Urinary bladder (tissue), 4 donors: Measurements from ENCODE around the gene PTGES. TPM values are rescaled to one million over a fixed set of nuclear protein-coding genes. Genes with fewer than 3 reads are reported as not detected.

Source experiments
- DNase-seq: peaks from one replicate; pipeline ENCODE4 v3.0.0-alpha.2; 2015; ENCODE audit errors: extremely low spot score
- H3K27ac ChIP-seq: one replicate; pipeline ENCODE4 v1.5.1; 2013; ENCODE audit warnings: low read depth, mild to moderate bottlenecking, moderate library complexity
- H3K36me3 ChIP-seq: one replicate; pipeline ENCODE4 v1.6.1; 2013; ENCODE audit warnings: mild to moderate bottlenecking, moderate library complexity; ENCODE audit not compliant: insufficient read depth
- H3K4me1 ChIP-seq: one replicate; pipeline ENCODE4 v1.6.1; 2013; ENCODE audit warnings: mild to moderate bottlenecking, moderate library complexity; ENCODE audit not compliant: insufficient read depth
- H3K4me3 ChIP-seq: one replicate; pipeline ENCODE4 v1.5.1; 2013; ENCODE audit warnings: low read depth, low read length
- WGBS: extraction: QIAGEN DNeasy Blood & Tissue Kit; methylation state at CpG from one replicate; pipeline ENCODE4 v1.1.7; 2013; 5-methylcytosine and 5-hydroxymethylcytosine counted together
- polyA plus RNA-seq: library from polyadenylated mRNA; stranded (reverse); fragments of 200-250 nt; gene quantifications from one replicate; pipeline ENCODE4 v1.2.3, GENCODE V29; 2013
- total RNA-seq: library from RNA; depleted of rRNA; stranded (reverse); fragments of >200 nt; gene quantifications from one replicate; pipeline ENCODE4 v1.2.3, GENCODE V29; 2014
- donor health status: healthy with polysubstance abuse.
- donor health status: healthy.

PTGES gene
- total and polyA plus RNA-seq, 2 donors: 18.0 to 26.8 TPM

DNA sequence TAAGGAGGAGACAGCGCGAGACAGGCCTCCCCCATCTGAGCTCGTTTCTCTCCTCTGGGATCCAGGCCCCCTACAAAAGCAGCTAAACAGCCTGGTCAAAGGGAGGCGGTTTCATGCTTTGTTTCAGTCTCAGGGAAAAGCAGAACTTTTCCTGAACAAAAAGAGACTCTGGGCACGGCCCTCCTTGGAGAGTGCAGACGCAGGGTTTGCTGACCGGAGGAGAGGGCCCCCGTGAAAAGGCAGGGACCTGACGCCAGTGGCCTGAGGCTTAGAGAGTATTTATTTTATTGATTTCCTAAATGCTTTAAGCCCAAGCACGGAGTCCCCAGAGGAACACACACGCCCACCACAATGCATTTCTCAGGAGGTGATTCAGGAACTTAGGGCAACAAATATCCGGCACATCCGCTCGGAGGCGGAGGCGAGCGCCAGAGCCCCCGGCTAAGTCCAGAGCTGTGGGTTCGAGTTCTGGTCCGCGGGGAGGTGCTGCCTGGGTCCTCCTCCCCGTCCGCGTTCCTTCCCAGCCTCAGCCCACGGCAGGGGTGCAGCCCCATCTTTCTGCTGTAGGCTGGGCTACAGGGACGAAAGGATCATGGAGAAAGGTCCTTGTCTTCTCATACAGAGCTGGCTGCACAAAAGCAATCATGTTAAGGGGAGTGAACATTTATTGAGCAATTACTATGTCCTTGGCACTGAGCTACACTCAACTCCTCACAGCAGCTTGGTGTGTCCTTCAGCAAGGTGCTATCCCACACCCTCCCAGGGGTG, 40.0 kb downstream of the PTGES start:
- H3K27ac ChIP-seq: peak overlapping the region; percentile 63
- no peak overlapping the region for H3K4me3 ChIP-seq
- DNase-seq: no peak
- WGBS: 40% methylated on average over 26 of the region's 26 CpGs
- no peaks in the 10 kb centered on the region for H3K4me1 ChIP-seq
- no peaks in the 10 kb centered on the region for H3K36me3 ChIP-seq

DNA sequence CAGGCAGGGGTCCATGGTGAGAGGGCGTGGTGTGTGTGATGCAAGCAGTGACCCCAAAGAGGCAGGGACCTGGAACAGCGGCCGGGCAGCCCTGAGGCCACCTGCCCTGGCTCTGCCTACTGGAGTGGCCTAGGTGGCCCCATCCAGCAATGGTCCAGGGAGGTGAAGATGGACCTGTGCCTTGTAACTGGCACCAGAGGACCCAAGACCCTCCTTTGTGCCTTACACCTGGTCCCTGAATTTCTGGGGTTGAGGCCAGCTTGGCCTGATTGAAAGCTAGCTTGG, 42.7 kb downstream of the PTGES start:
- DNase-seq: no peak
- no peaks in the 10 kb centered on the region for H3K4me1 ChIP-seq
- 93% methylated on average over 3 of the region's 3 CpGs for WGBS

DNA sequence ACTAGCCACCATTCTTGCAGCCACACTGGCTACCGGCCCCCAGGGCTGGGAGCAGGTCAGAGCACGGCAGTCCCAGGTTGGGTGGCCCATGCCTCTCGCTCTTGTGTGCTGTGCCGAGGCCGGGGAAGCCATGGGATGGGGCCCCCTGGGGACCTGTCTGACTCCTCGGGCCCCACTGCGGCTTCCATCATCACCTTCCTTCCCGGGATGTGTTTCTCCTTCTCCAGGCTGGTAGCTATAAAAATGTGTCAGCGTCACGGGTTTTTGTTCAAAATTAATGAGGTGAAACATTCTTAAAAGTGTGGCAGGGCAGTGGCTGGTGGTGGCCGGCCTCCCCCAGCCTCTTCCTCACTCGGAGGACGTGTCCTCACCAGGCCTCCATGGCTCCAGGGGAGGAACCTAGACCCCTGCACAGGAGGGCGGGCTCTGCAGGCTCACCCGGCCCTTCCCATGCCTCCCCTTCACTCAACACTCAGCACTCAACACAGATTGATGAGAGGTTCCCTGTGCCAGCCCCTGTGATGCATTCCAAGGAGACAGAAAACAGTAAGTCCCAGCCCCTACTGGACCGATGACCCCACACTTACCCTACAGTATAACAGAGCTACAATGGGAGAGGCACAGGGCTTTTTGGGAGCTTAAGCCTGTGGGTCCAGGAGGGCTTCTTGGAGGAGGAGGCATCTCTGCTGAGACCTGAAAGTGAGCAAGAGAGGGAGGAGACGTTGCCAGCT, 43.2 kb downstream of the PTGES start:
- no peaks in the 10 kb centered on the region for H3K4me1 ChIP-seq
- no peaks in the 10 kb centered on the region for H3K36me3 ChIP-seq
- no peak for DNase-seq
- H3K27ac ChIP-seq: no peak overlapping the region
- WGBS: 84% methylated on average over 17 of the region's 17 CpGs
- no peak overlapping the region for H3K4me3 ChIP-seq

More for the DNA sequence above, 42.7 kb downstream of the PTGES start:
- Histone ChIP-seq H3K4me3 (no peak overlapping the region), H3K36me3 (no peaks in the 10 kb centered on the region), H3K27ac (no peak overlapping the region)

DNA sequence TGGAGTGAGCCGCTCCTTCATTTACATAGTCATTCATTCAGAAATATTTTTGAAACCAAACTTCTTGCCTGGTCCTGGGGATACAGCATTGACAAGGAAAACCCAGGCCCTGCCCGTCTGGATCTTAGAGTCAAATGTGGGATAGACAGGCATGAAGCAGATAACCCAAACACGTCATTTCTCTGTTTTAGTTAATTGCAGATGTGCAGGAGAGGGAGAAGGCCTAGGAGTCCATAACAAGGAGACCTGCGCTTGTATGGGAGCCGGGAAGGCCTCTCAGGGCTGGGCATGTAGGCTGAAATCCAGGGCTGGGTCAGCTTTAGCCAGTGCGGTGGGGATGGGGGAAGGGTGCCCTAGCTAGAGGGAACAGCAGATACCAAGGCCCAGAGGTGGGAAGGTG, 44.0 kb downstream of the PTGES start:
- no peak for DNase-seq
- no peaks in the 10 kb centered on the region for H3K36me3 ChIP-seq
- WGBS: 81% methylated on average over 6 of the region's 6 CpGs
- no peaks in the 10 kb centered on the region for H3K4me1 ChIP-seq
- H3K27ac ChIP-seq: no peak overlapping the region
- H3K4me3 ChIP-seq: no peak overlapping the region

DNA sequence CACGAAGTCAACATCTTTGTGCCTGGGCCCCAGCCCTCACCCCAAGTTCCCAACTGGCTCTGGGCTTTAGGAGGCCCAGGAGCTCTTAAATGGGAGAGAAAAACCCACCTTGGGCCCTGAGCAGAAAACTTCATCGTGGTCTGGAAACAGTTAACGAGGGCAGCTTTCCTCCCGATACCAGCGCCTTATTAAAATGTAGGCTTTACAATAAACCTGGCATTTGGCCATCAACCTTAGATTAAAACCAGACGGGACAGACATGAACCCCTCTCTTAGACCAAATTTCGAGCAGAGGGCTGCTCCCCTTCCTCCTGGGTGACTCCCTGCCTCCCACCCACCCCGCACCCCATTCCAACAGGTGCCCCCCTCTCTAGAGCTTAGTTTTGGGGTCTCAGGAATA, 48.0 kb downstream of the PTGES start:
- Histone ChIP-seq H3K27ac (no peak overlapping the region), H3K4me3 (no peak overlapping the region), H3K36me3 (no peaks in the 10 kb centered on the region), H3K4me1 (no peaks in the 10 kb centered on the region)
- DNase-seq: no peak
- 70% methylated on average over 8 of the region's 8 CpGs for WGBS

DNA sequence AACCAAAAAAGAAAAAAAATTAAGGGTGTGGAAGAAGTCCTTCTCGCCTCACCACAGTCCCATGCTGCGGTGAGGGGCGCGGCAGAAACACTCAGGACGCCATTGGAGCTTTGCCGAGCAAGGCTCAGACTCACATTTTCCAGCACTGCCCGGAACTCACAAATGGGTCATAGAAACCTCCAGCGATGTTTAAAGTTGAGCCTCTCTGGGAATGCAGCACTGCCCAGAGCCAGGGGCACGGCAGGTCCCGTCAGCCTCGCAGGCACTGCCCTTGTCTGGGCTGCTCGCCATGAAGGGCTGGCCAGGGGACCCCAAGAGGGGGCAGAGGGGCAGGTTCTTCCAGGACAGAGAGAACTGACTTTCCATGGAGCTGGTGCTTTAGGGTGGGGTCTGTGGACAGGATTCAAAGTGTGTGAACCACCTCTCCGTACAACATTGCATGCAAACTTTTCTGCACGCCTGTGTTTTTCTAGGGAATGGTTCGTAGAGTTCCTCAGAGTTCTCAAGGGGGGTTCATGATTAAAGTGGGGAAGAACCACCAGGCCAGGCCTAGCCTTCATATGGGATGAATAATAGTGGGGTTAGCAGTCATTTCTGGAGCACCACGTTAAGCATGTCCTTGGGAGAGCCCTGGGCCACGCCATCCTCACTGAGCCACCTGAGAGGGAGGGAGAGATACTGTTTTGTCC, 49.0 kb downstream of the PTGES start:
- 27% methylated on average over 17 of the region's 17 CpGs for WGBS
- H3K4me3 ChIP-seq: no peak overlapping the region

DNA sequence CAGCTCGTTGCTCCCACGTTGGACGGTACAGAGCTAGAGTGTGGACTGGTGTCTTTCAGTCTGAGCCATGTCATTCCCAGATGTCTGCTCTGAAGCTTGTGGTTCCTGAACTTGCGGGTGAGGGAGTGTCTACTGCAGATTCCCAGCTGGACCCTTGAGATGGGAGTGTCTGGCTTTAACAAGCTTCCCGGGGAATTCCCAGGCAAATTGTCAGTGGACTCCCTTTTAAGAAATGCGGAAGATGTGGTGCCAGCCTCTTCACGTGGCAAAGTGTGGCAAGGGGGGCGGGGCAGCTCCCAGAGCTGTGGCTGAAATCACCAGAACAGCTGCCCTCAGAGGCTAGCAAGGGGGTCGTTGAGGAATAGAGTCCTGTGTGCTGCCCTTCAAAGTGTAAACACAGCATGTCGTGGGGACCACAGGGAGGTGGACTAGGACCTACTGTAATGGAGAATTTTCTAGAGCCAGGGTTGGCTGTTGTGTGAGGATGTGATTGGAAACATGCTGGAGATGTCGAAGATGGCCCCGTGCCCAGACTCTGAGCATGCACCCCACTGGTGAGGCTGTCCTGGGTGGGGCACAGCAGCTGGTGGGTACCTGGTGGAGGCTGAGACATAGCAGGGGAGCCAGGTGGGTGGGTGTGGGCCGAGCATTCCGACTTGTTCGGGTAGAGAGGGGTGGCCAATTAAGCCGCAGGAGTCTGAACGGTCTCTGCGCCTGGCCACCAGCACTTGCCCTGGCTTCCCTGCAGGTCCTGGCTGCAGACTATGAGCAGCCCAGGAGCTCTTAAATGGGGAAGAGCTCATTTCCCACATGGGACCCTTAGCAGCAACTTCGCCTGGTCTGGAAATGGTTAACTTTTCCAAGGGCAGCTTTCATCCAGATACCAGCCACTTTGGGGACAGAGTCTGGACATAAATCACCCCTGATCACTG, 50.0 kb downstream of the PTGES start:
- 43% methylated on average over 19 of the region's 19 CpGs for WGBS
- Histone ChIP-seq H3K36me3 (no peaks in the 10 kb centered on the region), H3K4me3 (no peak overlapping the region), H3K4me1 (no peaks in the 10 kb centered on the region), H3K27ac (peak overlapping the region; percentile 3)
- no peak for DNase-seq

More for the DNA sequence above, 49.0 kb downstream of the PTGES start:
- H3K36me3 ChIP-seq: no peaks in the 10 kb centered on the region
- no peaks in the 10 kb centered on the region for H3K4me1 ChIP-seq
- H3K27ac ChIP-seq: no peak overlapping the region
- no peak for DNase-seq

DNA sequence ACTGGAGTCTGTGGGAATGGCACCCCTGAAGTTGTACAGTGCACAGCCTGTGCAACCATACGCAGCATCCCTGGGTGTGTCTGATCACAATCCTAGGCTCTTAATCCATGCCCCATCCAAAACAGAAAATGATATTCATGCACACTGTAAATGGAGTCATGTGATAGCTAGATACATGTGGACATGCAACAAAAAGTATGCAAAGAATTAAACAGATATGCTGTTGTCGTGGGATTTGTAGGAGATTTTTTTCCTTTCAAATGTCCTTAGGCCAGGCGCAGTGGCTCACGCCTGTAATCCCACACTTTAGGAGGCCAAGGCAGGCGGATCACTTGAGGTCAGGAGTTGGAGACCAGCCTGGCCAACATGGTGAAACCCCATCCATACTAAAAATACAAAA, 51.3 kb downstream of the PTGES start:
- Histone ChIP-seq H3K27ac (no peak overlapping the region), H3K36me3 (no peaks in the 10 kb centered on the region), H3K4me1 (no peaks in the 10 kb centered on the region), H3K4me3 (no peak overlapping the region)
- 76% methylated on average over 5 of the region's 5 CpGs for WGBS
- no peak for DNase-seq

DNA sequence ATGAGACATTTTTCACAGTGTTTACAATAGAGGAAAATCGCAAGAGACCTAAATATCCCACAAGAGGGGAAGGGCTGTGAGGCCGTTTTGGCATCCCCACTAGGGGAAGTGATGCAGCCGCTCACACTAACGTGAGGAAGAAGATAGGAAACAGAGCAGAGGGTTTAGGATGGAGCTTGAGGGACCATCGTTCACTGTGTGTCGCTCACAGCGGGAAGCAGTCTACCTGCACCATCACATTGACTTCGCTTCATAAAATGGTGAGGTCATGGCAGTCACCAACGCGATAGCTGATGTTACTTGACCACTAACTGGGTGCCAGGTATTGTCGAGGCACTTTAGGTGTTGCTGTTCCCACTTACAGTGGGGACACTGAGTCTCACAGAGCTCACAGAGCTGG, 51.8 kb downstream of the PTGES start:
- H3K27ac ChIP-seq: no peak overlapping the region
- no peaks in the 10 kb centered on the region for H3K4me1 ChIP-seq
- no peak for DNase-seq
- H3K4me3 ChIP-seq: no peak overlapping the region
- 68% methylated on average over 11 of the region's 11 CpGs for WGBS
- no peaks in the 10 kb centered on the region for H3K36me3 ChIP-seq

DNA sequence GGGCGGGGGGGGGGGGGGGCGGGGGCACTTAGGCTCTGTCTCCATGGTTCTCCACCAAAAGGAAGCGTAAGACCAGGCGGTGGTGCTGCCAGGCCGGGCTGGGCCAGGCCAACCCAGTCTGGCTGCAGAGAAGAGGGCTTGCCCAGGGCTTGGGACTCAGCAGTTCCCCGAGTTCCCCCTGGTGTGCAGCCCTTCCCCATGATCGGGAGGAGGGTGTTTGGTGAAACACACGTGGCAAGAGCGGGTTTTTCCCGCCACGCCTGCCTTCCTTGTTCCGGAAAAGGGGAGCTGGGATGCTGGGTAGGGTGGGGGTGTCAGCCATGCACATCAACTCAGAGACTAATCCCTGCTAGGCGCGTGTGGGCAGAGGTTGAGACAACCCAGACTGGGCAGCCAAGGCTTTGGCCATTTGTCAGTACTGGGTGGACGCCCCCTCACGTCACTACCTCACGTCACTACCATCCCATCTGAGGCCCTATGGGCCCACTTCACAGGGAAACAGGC, 54.5 kb downstream of the PTGES start:
- no peak for DNase-seq
- H3K4me1 ChIP-seq: no peaks in the 10 kb centered on the region

DNA sequence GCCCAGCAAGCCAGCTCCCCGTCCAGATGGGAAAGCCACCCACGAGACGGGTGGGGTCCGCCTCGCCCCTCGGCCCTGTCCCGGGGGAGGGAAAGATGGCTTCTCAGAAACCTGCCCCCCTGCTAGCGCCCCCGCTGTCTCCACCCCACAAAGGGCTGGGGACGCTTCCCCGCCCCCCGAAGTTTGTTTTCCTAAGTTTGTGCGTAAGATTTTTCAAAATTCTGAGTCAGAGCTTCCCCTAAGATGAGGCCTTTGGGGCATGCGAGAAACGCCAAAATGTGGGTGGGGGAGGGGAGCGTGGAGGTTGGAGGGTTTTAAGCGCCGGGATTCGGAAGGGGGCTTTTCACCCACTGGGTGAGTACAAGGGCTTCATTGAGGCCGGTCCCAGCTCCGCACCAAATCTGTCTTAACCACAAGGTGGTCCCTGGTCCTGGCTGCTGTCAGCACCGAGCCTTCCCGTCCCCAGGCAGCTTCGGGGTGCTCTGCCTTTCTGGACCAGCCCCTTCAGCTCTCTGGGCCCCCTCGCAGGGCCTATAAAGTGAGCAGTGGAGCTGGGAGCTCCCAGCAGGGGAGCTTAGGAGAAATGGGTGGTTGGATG, 55.1 kb downstream of the PTGES start:
- H3K36me3 ChIP-seq: no peaks in the 10 kb centered on the region
- peak overlapping the region; percentile 86 for H3K27ac ChIP-seq
- H3K4me1 ChIP-seq: no peaks in the 10 kb centered on the region
- DNase-seq: no peak
- WGBS: 4% methylated on average over 25 of the region's 25 CpGs
- H3K4me3 ChIP-seq: peak overlapping the region; percentile 24

More for the DNA sequence above, 54.5 kb downstream of the PTGES start:
- Histone ChIP-seq H3K36me3 (no peaks in the 10 kb centered on the region), H3K4me3 (peak overlapping the region; percentile 24), H3K27ac (peak overlapping the region; percentile 72)
- WGBS: 40% methylated on average over 17 of the region's 17 CpGs

DNA sequence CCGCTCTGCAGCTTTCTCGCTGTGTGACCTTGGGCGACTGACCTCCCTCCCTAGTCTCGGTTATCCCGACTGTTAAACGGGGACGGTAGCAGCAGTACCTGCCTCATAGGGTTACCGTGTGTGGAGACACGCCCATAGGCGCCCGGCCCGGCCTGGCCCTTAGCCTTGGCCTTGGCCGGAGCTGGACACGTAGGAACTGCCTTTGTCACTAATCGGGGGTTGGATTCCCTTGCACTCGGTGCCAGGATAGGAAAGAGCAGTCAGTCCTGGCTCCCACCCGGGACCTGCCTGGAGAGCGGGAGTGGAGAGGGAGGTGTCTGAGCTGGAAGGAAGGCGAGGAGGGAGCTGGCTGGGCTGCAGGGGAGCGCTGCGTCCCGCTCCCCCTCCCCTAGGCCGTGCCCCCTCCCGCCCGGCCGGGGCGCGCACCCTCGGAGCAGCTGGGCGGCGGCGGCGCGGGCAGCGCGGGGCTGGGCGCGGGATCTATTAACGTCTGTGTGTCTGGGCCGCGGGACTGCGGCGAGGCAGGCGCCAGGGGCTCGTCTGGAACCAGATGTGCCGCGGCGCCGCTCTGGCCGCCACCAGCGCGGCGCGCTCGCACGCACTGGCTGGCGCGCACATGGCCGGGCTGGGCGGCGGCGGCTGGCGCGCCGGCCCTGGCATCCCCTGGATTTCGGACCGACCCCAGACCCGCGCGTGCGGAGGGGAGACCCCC, 55.7 kb downstream of the PTGES start:
- WGBS: 4% methylated on average over 71 of the region's 71 CpGs
- Histone ChIP-seq H3K4me1 (no peaks in the 10 kb centered on the region), H3K27ac (peak overlapping the region; percentile 86), H3K4me3 (peak overlapping the region; percentile 24), H3K36me3 (no peaks in the 10 kb centered on the region)
- DNase-seq: no peak
